Esophagus (tissue), 2 donors: Measurements from ENCODE around the gene GPR180. TPM values are rescaled to one million over a fixed set of nuclear protein-coding genes. Genes with fewer than 3 reads are reported as not detected.

Experiments
- H3K27ac ChIP-seq, 2 donors: one replicate each; pipeline ENCODE4 v1.5.1; 2013; ENCODE audit warnings: low read depth in 2 of 2, mild to moderate bottlenecking in 2 of 2, inconsistent platforms in 1 of 2, low read length in 1 of 2, moderate library complexity in 1 of 2
- H3K27me3 ChIP-seq, 2 donors: one replicate each; pipeline ENCODE4 v1.6.1; 2013; ENCODE audit warnings: low read length in 2 of 2, control low read depth in 1 of 2, mild to moderate bottlenecking in 1 of 2; ENCODE audit not compliant: insufficient read depth in 2 of 2, control insufficient read depth in 1 of 2
- H3K36me3 ChIP-seq, 2 donors: one replicate each; pipeline ENCODE4 v1.6.1; 2013; ENCODE audit warnings: low read length in 1 of 2; ENCODE audit not compliant: control insufficient read depth in 2 of 2, insufficient read depth in 2 of 2
- H3K4me1 ChIP-seq, 2 donors: one replicate each; pipeline ENCODE4 v1.6.1; 2013; ENCODE audit warnings: low read length in 1 of 2; ENCODE audit not compliant: control insufficient read depth in 2 of 2, insufficient read depth in 2 of 2
- H3K4me3 ChIP-seq, 2 donors: one replicate each; pipeline ENCODE4 v1.5.1; 2013; ENCODE audit warnings: low read length in 2 of 2, mild to moderate bottlenecking in 2 of 2, low read depth in 1 of 2, moderate library complexity in 1 of 2
- H3K9me3 ChIP-seq, 2 donors: one replicate each; pipeline ENCODE4 v1.6.1; 2013; ENCODE audit warnings: mild to moderate bottlenecking in 2 of 2, low read depth in 1 of 2, low read length in 1 of 2, moderate library complexity in 1 of 2; ENCODE audit not compliant: control insufficient read depth in 2 of 2, insufficient read depth in 1 of 2
- WGBS, 2 donors: extraction: QIAGEN DNeasy Blood & Tissue Kit; methylation state at CpG; one replicate each; pipeline ENCODE4 v1.1.7; 2013; 5-methylcytosine and 5-hydroxymethylcytosine counted together
- polyA plus RNA-seq, 2 donors: library from polyadenylated mRNA; stranded (reverse); fragments of 200-250 nt; gene quantifications; one replicate each; pipeline ENCODE4 v1.2.3, GENCODE V29; 2013
- donor health status: healthy with polysubstance abuse.
- donor health status: Bipolar disorder and iron deficiency.

GPR180 gene
- polyA plus RNA-seq = 1 to 10 TPM; 1.1 to 1.2 TPM

GRCh38 chr13:94601446-94602431, at the start of gene GPR180:
Gene GPR180 (plus strand): TSS chr13:94601857. CDS start chr13:94601928, 71 bp downstream.
- 0 to 1% methylated on average over 68 to 71 of the region's 71 CpGs for WGBS, 2 donors
- peak within 1 kb of the TSS; percentile 78 to 91 for H3K27ac ChIP-seq
- H3K4me3 ChIP-seq = peak within 1 kb of the TSS; percentile 88 to 89
- H3K4me1 ChIP-seq = no peaks in the 10 kb centered on the region
- H3K27me3 ChIP-seq = no peaks in the 10 kb centered on the region
- no peaks in the 10 kb centered on the region for H3K9me3 ChIP-seq
- H3K36me3 ChIP-seq = peaks cover 0 to under 1% of the 10 kb centered on the region in 2 donors

GRCh38 chr13:94552095-94552494, 49.6 kb upstream of the GPR180 start:
- Histone ChIP-seq H3K4me3 (no peak overlapping the region), H3K27me3 (no peaks in the 10 kb centered on the region), H3K27ac (no peak overlapping the region), H3K4me1 (no peaks in the 10 kb centered on the region), H3K9me3 (no peaks in the 10 kb centered on the region), H3K36me3 (no peaks in the 10 kb centered on the region)
- 89 to 93% methylated on average over 5 of the region's 5 CpGs for WGBS, 2 donors

GRCh38 chr13:94553766-94554165, 47.9 kb upstream of the GPR180 start:
- Histone ChIP-seq H3K36me3 (no peaks in the 10 kb centered on the region), H3K27me3 (no peaks in the 10 kb centered on the region), H3K4me3 (no peak overlapping the region), H3K27ac (no peak overlapping the region), H3K4me1 (no peaks in the 10 kb centered on the region), H3K9me3 (no peaks in the 10 kb centered on the region)
- WGBS, 2 donors = 93 to 94% methylated on average over 4 of the region's 4 CpGs

- Histone ChIP-seq H3K4me3 (no peak overlapping the region), H3K36me3 (no peaks in the 10 kb centered on the region), H3K9me3 (no peaks in the 10 kb centered on the region), H3K27ac (no peak overlapping the region), H3K27me3 (no peaks in the 10 kb centered on the region), H3K4me1 (no peaks in the 10 kb centered on the region)
- WGBS, 2 donors = 47 to 50% methylated on average over 1 of the region's 1 CpG
Observed at GRCh38 chr13:94556041-94556440, 45.6 kb upstream of the GPR180 start.

- H3K9me3 ChIP-seq = no peaks in the 10 kb centered on the region
- H3K36me3 ChIP-seq = no peaks in the 10 kb centered on the region
- no peak overlapping the region for H3K27ac ChIP-seq
- no peak overlapping the region for H3K4me3 ChIP-seq
- WGBS, 2 donors = 66 to 77% methylated on average over 3 of the region's 3 CpGs
- H3K4me1 ChIP-seq = no peaks in the 10 kb centered on the region
- no peaks in the 10 kb centered on the region for H3K27me3 ChIP-seq
Observed at GRCh38 chr13:94556621-94557020, 45.0 kb upstream of the GPR180 start.

- Histone ChIP-seq H3K27me3 (no peaks in the 10 kb centered on the region), H3K27ac (no peak overlapping the region), H3K36me3 (no peaks in the 10 kb centered on the region), H3K9me3 (no peaks in the 10 kb centered on the region), H3K4me1 (no peaks in the 10 kb centered on the region), H3K4me3 (peak overlapping the region in 1 of 2 donors; percentile 1)
- 80 to 83% methylated on average over 5 of the region's 5 CpGs for WGBS, 2 donors
Observed at GRCh38 chr13:94557684-94558235, 43.9 kb upstream of the GPR180 start.

- Histone ChIP-seq H3K4me3 (no peak overlapping the region), H3K27me3 (no peaks in the 10 kb centered on the region), H3K9me3 (no peaks in the 10 kb centered on the region), H3K27ac (no peak overlapping the region), H3K36me3 (no peaks in the 10 kb centered on the region), H3K4me1 (no peaks in the 10 kb centered on the region)
- WGBS, 2 donors = 50 to 66% methylated on average over 6 of the region's 6 CpGs
Observed at GRCh38 chr13:94558716-94559115, 42.9 kb upstream of the GPR180 start.

GRCh38 chr13:94559222-94559795, 42.3 kb upstream of the GPR180 start:
- WGBS, 2 donors = 77 to 85% methylated on average over 6 of the region's 6 CpGs
- no peaks in the 10 kb centered on the region for H3K9me3 ChIP-seq
- H3K4me1 ChIP-seq = no peaks in the 10 kb centered on the region

GRCh38 chr13:94560116-94560515, 41.5 kb upstream of the GPR180 start:
- Histone ChIP-seq H3K9me3 (no peaks in the 10 kb centered on the region), H3K4me3 (no peak overlapping the region), H3K4me1 (no peaks in the 10 kb centered on the region), H3K27ac (no peak overlapping the region), H3K27me3 (no peaks in the 10 kb centered on the region), H3K36me3 (no peaks in the 10 kb centered on the region)
- WGBS, 2 donors = 69 to 71% methylated on average over 2 of the region's 2 CpGs

More at GRCh38 chr13:94559222-94559795, 42.3 kb upstream of the GPR180 start:
- Histone ChIP-seq H3K4me3 (no peak overlapping the region), H3K27me3 (no peaks in the 10 kb centered on the region), H3K36me3 (no peaks in the 10 kb centered on the region), H3K27ac (no peak overlapping the region)
